LNCaP clone FGC (cell line): ENCODE data around the gene DST.

Source experiments
- DNase-seq: peaks from one replicate; pipeline ENCODE4 v3.0.0-alpha.2; 2011; ENCODE audit warnings: low read depth
- H3K4me3 ChIP-seq: 2 replicates; pipeline ENCODE4 v1.5.1; 2011; ENCODE audit warnings: mild to moderate bottlenecking, low read depth, low read length, control low read depth
- TF ChIP-seq, protein P1 (sequence below): IDR thresholded peaks from 2 replicates; pipeline ENCODE4 v1.5.1; 2012; ENCODE audit warnings: mild to moderate bottlenecking; ENCODE audit not compliant: control insufficient read depth, insufficient read depth; ENCODE audit errors: extremely low read depth

Gene DST

DNA sequence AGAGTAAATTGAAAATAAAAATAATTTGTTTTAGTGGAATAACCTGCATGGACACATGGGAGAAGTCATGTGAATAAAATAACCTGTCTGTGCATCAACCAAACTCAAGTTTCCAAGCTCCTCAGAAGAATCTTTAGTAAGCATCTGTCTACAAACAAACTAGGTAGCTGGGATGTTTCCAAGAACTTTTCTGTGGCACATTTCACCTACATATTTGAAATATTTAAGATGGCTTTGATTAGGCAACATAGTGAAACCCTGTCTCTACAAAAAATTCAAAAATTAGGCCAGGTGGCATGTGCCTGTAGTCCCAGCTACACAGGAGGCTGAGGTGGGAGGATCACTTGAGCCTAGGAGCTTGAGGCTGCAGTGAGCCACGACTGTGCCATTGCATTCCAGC lies 168.2 kb downstream of the DST start:
- H3K4me3 ChIP-seq, result no peak overlapping the region
- no peak for DNase-seq
- TF ChIP-seq, protein P1, sequence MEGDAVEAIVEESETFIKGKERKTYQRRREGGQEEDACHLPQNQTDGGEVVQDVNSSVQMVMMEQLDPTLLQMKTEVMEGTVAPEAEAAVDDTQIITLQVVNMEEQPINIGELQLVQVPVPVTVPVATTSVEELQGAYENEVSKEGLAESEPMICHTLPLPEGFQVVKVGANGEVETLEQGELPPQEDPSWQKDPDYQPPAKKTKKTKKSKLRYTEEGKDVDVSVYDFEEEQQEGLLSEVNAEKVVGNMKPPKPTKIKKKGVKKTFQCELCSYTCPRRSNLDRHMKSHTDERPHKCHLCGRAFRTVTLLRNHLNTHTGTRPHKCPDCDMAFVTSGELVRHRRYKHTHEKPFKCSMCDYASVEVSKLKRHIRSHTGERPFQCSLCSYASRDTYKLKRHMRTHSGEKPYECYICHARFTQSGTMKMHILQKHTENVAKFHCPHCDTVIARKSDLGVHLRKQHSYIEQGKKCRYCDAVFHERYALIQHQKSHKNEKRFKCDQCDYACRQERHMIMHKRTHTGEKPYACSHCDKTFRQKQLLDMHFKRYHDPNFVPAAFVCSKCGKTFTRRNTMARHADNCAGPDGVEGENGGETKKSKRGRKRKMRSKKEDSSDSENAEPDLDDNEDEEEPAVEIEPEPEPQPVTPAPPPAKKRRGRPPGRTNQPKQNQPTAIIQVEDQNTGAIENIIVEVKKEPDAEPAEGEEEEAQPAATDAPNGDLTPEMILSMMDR, result no peak

DNA sequence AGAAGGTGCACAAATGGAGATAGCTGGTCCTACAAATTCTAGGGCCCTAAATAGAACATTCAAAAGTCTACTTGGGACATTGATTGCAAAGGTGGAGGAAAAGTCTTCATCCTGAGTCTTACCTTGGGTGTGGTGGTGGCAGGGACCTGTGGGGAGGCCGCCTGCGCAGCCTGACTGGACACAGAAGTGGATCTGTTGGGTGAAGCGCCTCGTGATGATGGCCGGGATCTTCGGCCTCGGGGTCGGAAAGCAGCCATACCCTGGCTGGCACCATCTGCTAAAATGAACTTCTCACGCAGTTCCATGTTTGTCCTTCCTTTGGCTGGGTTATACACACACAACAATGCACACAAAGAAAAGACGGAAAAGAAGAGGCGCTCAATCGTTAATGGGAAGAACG lies 179.2 kb downstream of the DST start:
- H3K4me3 ChIP-seq, result no peak overlapping the region
- TF ChIP-seq, protein P1, result no peak
- no peak for DNase-seq

DNA sequence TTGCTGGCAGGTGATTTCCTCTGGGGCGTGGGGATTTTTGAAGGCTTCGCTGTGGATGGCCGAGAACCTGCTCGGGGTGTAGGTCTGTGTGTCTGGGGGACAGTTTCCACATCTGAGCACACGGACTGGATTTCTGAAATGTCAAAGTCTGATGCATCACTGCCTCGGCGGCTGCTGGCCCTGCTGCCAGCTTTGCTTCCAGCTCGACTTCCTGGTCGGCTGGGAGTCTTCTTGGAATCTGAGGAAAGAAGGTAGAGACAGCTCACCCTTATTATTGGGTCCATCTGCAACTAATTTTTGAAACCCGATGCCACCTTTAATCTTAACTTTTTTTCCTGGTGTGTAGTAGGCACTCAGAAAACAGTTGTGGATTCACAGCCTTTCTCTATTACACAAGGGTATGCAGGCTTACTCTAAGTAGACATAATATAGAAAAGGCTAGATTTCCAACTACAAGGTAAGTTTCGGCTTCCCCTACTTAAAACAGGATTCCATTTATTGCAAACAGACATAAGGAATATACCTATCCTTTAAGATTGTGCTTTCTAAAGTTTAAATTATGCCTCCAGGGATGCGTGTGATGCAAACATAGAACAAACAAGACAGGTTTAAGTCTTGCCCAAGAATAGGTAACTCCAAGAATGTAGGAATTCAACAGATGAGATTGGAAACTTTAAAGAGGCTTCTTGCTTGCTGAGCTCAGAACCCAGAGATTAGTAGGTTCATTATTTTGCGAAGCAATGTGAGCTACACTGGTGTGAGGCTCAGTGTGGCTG lies 183.5 kb downstream of the DST start:
- H3K4me3 ChIP-seq, result no peak overlapping the region
- TF ChIP-seq, protein P1, result no peak
- no peak for DNase-seq

DNA sequence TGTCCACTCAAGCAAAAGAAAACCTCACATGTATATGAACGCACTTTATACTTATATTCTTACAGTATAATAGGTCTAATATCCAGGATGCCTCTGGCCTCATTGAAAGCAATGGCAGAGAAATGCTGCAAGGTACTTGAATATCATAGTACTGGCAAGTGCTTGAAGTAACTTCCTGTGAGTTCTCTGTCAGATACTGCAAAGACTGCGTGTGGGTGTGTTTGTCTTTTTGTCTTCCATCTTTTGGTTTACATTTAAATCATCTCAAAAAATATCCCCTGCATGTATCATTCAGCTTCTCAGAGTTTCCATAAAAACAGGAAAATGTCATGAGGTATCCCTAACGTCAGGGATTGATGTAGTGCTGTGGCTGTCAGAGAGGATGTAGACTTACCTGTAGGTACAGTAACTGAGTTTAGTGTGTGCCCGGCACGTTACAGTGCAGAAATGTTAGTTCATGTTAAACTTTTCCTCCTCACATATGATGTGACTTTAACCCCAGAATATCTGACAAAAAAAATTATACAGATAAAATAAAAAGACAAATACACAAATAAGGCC lies 184.3 kb downstream of the DST start:
- no peak for DNase-seq
- TF ChIP-seq, protein P1, result no peak
- H3K4me3 ChIP-seq, result no peak overlapping the region

DNA sequence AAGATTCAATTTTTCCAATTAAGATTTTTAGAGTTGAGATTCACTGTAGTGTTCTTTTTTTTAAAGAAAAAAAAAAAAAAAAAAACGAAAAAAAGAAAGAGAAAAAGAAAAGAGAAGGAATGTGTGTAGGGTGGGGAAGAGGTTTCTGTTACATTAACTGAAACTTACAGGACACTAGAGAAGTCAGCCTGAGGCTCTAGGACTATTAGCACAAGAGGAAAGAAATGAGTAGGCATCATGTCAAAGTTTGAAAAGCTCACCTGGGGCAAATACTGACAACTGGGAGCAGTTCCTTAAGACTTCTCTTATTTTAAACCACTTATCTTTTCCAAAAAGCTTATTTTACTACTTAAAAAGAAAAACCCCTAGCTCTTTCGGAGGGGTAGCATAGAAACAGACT lies 185.9 kb downstream of the DST start:
- DNase-seq, result no peak

DNA sequence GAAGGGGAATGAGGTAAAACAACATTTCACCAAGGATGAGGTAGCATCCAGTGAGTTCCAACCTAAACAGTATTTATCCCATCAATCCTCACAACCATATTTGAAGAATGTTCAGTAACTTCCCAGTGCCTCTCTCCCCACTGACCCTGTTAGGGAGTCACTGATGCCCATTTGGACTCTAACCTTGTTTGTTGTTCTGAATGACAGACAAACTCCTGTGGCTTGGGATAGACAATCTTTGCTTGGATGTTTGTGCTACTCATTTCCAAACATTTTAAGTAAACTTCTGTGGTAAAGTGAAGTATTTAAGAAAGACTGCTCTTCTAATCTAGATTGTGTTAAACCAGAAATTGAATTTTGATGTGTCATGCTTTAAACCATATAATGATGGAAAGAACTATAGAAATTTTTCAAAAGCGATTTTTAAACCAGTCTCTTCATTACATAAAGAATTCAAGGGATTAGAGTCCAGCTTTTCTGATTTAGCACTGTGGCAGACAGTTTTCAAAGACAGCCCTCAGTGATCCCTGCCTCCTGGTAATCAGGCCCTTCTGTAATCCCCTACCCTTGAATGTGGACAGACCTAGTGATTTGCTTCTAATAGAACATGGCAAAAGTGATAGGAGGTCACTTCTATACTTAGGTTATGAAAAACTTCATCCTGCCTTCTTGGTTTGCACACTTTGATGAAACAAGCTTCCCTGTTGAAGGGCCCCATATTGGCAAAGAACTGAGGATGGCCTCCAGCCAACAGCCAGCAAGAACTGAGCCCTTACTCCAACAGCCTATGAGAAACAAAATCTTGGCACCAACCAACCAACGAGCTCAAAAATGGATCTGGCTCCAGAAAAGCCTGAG lies 191.6 kb downstream of the DST start:
- TF ChIP-seq, protein P1, result no peak
- no peak for DNase-seq
- no peak overlapping the region for H3K4me3 ChIP-seq

More for the DNA sequence above, 185.9 kb downstream of the DST start:
- TF ChIP-seq, protein P1, result no peak
- H3K4me3 ChIP-seq, result no peak overlapping the region
